ENCODE results near the gene CCDC14. TPM values are rescaled to one million over a fixed set of nuclear protein-coding genes. Genes with fewer than 3 reads are reported as not detected.

CCDC14 gene
- total RNA-seq, 2 experiments from 2014 or later, result 32.4 to 39.5 TPM

Other genes starting within 250 kb of the CCDC14 start
- gene MYLK, start 76.9 kb downstream of the CCDC14 start, total RNA-seq, result under 1 TPM in 1 of 2 experiments, not detected in 1; 0.17 TPM
- not detected for gene ROPN1, start 30.9 kb upstream of the CCDC14 start, total RNA-seq
- 1 to 10 TPM; 2.0 to 2.6 TPM for gene KALRN, start 72.1 kb upstream of the CCDC14 start, total RNA-seq